H1 (cell line): Measurements from ENCODE around the gene ETS1.

Source experiments
- BCL11A ChIP-seq, 2 experiments: IDR thresholded peaks; one replicate each; pipeline ENCODE4 v1.6.1; 2011; ENCODE audit warnings: low read depth in 2 of 2, low read length in 2 of 2, mild to moderate bottlenecking in 2 of 2
- CREB1 ChIP-seq: IDR thresholded peaks from 2 replicates; pipeline ENCODE4 v1.6.1; 2012; ENCODE audit warnings: inconsistent platforms
- EZH2 ChIP-seq: fragments of 200-600 bp; sonication (generic); IDR thresholded peaks from 2 replicates; pipeline ENCODE4 v1.7.1; 2012; ENCODE audit warnings: low read depth, mild to moderate bottlenecking, moderate library complexity, low read length, inconsistent platforms; ENCODE audit not compliant: severe bottlenecking
- MAFK ChIP-seq: IDR thresholded peaks from 2 replicates; pipeline ENCODE4 v1.6.1; 2012; ENCODE audit warnings: low read depth, mild to moderate bottlenecking, improper control_type of control experiment, low read length
- MAX ChIP-seq: IDR thresholded peaks from 2 replicates; pipeline ENCODE4 v1.6.1; 2012; ENCODE audit warnings: inconsistent platforms

DNA sequence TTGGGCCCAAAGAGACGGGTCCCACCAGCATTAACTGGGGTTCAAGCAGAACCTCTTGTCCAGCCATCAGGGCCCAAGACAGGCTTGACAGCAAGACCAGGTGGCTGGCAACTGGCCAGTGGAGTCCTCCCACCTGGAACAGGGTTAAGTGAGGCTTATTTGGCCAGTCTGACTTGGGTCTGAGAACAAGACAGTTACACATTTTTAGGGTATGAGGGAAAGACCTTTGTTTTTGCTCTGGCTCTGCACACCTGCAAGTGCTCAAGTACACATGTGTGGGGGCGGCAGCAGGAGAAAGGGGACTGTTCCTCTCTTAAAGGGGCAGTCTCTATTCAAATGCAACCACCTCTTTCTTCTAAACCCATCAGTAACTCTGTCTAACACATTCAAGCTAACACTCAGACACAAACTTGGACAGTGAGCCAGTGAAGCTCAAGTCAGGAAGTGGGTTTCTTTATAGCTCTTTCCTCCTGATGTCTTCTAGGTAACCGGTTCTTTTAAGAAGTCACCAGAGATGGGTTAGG, 116.2 kb downstream of the ETS1 start:
- no peak for TF ChIP-seq BCL11A (IDR thresholded peaks at IDR 0.05; ENCODE audit: low read depth in 2 of 2, low read length in 2 of 2)
- TF ChIP-seq MAFK, result no peak
- no peak for TF ChIP-seq CREB1
- TF ChIP-seq MAX, result no peak
- no peak for TF ChIP-seq EZH2
